ENCODE results near the gene PDE3A. TPM values are rescaled to one million over a fixed set of nuclear protein-coding genes. Genes with fewer than 3 reads are reported as not detected.

PDE3A gene
- total RNA-seq, 1 experiment from 2014 or later: 2.8 TPM

GRCh38 chr12:20592556-20592955 lies 224.2 kb downstream of the PDE3A start:
- H3K4me3 Mint-ChIP-seq: no peak overlapping the region

GRCh38 chr12:20593611-20594010 lies 225.3 kb downstream of the PDE3A start:
- CTCF ChIA-PET: no interaction called here
- H3K36me3 Mint-ChIP-seq: no peaks in the 10 kb centered on the region
- ATAC-seq: no peak
- H3K4me3 Mint-ChIP-seq: no peak overlapping the region
- H3K9me3 Mint-ChIP-seq: no peaks in the 10 kb centered on the region
- no peak for DNase-seq (ENCODE audit: low spot score)
- POLR2A ChIA-PET: no interaction called here
- 0 out of 2 replicates have a peak, but pooled peaks cover 3% of the 10 kb centered on the region for H3K4me1 Mint-ChIP-seq
- H3K27me3 Mint-ChIP-seq (ENCODE audit: low read depth): no peaks in the 10 kb centered on the region
- H3K27ac Mint-ChIP-seq: no peak overlapping the region
- TF ChIP-seq NR1H2 (CRISPR knock-in tag; IDR thresholded peaks at IDR 0.05) (no peak), PRDM15 (CRISPR knock-in tag; IDR thresholded peaks at IDR 0.05) (no peak), NFYB (CRISPR knock-in tag; conservative IDR thresholded peaks at IDR 0.05; ENCODE audit: low read depth) (no peak), JUN (CRISPR knock-in tag; IDR thresholded peaks at IDR 0.05) (no peak), ZNF532 (CRISPR knock-in tag; IDR thresholded peaks at IDR 0.05; ENCODE audit: borderline replicate concordance) (no peak), ZNF512 (CRISPR knock-in tag; IDR thresholded peaks at IDR 0.05; ENCODE audit: borderline replicate concordance) (no peak), PRRX2 (CRISPR knock-in tag; IDR thresholded peaks at IDR 0.05) (no peak), ZBTB43 (CRISPR knock-in tag; IDR thresholded peaks at IDR 0.05) (no peak), ZNF121 (CRISPR knock-in tag; IDR thresholded peaks at IDR 0.05) (no peak), CDX4 (CRISPR knock-in tag; IDR thresholded peaks at IDR 0.05; ENCODE audit: borderline replicate concordance) (no peak), MXD4 (CRISPR knock-in tag; IDR thresholded peaks at IDR 0.05; ENCODE audit: borderline replicate concordance) (no peak), ZNF281 (CRISPR knock-in tag; IDR thresholded peaks at IDR 0.05) (no peak), EMX1 (CRISPR knock-in tag; IDR thresholded peaks at IDR 0.05) (no peak), HMGA2 (CRISPR knock-in tag; IDR thresholded peaks at IDR 0.05) (no peak)

More at GRCh38 chr12:20592556-20592955, 224.2 kb downstream of the PDE3A start:
- CTCF ChIA-PET: no interaction called here
- TF ChIP-seq STAT6 (CRISPR knock-in tag; conservative IDR thresholded peaks at IDR 0.05; ENCODE audit: low read depth): no peak
- no peaks in the 10 kb centered on the region for H3K36me3 Mint-ChIP-seq
- POLR2A ChIA-PET: interaction anchor here (0.5 kb wide), 1 partner anchor 372 kb away, joined by 8 read pairs; no protein-coding TSS in a partner anchor
- H3K27ac Mint-ChIP-seq: no peak overlapping the region
- H3K9me3 Mint-ChIP-seq: no peaks in the 10 kb centered on the region
- no peaks in the 10 kb centered on the region for H3K27me3 Mint-ChIP-seq (ENCODE audit: low read depth)
- ATAC-seq (no peak), DNase-seq (ENCODE audit: low spot score) (no peak)
- peaks cover 12% of the 10 kb centered on the region for H3K4me1 Mint-ChIP-seq
